Astrocyte (in vitro differentiated cells and primary cell): ENCODE measurements around the gene OR13C8.

ENCODE experiments used
- EZH2 ChIP-seq: IDR thresholded peaks from 2 replicates; pipeline ENCODE4 v1.6.1; 2012; ENCODE audit warnings: mild to moderate bottlenecking, low read length, inconsistent platforms; ENCODE audit not compliant: insufficient read depth
- TF ChIP-seq, protein P1 (sequence below): IDR thresholded peaks from 2 replicates; pipeline ENCODE4 v1.5.1; 2011; ENCODE audit warnings: low read depth, mild to moderate bottlenecking, inconsistent platforms, low read length, moderate library complexity; ENCODE audit not compliant: insufficient read depth

DNA sequence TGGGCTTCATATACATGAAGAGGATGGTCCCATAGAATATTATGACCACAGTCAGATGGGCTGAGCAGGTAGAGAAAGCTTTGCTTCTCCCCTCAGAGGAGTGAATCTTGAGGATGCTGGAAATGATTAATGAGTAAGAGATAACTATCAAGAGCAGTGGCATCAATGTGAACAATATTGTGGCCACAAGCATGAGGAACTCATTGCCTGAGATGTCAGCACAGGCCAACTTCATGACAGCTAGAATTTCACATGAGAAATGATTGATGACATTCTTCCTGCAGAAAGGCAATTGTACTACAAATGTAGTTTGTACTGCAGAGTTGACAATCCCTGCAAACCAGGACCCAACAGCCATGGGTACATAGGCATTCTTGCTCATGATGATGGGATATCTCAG, 48.5 kb downstream of the OR13C8 start:
- TF ChIP-seq, protein P1, sequence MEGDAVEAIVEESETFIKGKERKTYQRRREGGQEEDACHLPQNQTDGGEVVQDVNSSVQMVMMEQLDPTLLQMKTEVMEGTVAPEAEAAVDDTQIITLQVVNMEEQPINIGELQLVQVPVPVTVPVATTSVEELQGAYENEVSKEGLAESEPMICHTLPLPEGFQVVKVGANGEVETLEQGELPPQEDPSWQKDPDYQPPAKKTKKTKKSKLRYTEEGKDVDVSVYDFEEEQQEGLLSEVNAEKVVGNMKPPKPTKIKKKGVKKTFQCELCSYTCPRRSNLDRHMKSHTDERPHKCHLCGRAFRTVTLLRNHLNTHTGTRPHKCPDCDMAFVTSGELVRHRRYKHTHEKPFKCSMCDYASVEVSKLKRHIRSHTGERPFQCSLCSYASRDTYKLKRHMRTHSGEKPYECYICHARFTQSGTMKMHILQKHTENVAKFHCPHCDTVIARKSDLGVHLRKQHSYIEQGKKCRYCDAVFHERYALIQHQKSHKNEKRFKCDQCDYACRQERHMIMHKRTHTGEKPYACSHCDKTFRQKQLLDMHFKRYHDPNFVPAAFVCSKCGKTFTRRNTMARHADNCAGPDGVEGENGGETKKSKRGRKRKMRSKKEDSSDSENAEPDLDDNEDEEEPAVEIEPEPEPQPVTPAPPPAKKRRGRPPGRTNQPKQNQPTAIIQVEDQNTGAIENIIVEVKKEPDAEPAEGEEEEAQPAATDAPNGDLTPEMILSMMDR = no peak
- TF ChIP-seq EZH2 = no peak
